ENCODE results near the gene ACOX3.

DNA sequence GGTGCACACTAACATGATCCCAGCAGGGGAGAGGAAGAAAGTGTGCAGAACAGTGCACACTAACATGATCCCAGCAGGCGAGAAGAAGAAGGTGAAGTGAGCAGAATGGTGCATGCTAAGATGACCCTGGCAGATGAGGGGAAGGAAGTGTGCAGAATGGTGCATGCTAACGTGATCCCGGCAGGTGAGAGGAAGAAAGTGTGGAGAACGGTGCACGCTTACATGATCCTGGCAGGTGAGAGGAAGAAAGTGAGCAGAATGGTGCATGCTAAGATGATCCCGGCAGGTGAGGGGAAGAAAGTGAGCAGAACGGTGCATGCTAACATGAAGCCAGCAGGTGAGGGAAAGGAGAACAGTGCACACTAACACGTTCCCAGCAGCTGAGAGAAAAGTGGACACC is 83.7 kb downstream of the ACOX3 start:
- TF ChIP-seq RAD21 (IDR thresholded peaks at IDR 0.05 in 1 of 2, conservative IDR thresholded peaks at IDR 0.05 in 1 of 2; ENCODE audit: low read depth in 2 of 2, low read length in 2 of 2) (no peak), POLR2A (IDR thresholded peaks at IDR 0.05; ENCODE audit: control extremely low read depth in 1 of 2, low read depth in 2 of 2, low read length in 2 of 2) (no peak), TCF12 (IDR thresholded peaks at IDR 0.05; ENCODE audit: low read depth, low read length) (no peak), GABPA (IDR thresholded peaks at IDR 0.05; ENCODE audit: borderline replicate concordance, insufficient read depth, low read length) (no peak), HDAC2 (IDR thresholded peaks at IDR 0.05; ENCODE audit: borderline replicate concordance in 1 of 2, low read depth in 2 of 2, low read length in 2 of 2) (no peak), BCL11A (IDR thresholded peaks at IDR 0.05; ENCODE audit: low read depth in 2 of 2, low read length in 2 of 2) (no peak), SUZ12 (IDR thresholded peaks at IDR 0.05; ENCODE audit: low read length) (no peak)
- TF ChIP-seq, protein P1, sequence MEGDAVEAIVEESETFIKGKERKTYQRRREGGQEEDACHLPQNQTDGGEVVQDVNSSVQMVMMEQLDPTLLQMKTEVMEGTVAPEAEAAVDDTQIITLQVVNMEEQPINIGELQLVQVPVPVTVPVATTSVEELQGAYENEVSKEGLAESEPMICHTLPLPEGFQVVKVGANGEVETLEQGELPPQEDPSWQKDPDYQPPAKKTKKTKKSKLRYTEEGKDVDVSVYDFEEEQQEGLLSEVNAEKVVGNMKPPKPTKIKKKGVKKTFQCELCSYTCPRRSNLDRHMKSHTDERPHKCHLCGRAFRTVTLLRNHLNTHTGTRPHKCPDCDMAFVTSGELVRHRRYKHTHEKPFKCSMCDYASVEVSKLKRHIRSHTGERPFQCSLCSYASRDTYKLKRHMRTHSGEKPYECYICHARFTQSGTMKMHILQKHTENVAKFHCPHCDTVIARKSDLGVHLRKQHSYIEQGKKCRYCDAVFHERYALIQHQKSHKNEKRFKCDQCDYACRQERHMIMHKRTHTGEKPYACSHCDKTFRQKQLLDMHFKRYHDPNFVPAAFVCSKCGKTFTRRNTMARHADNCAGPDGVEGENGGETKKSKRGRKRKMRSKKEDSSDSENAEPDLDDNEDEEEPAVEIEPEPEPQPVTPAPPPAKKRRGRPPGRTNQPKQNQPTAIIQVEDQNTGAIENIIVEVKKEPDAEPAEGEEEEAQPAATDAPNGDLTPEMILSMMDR (IDR thresholded peaks at IDR 0.05; ENCODE audit: control extremely low read depth in 1 of 3, insufficient read depth in 1 of 3, low read depth in 1 of 3, low read length in 3 of 3) = no peak
